ENCODE results near the gene ATXN7L3. TPM values are rescaled to one million over a fixed set of nuclear protein-coding genes. Genes with fewer than 3 reads are reported as not detected.
A peak's percentile ranks its signal among the peaks of the same experiment; 100 is the strongest.

The ATXN7L3 gene
- polyA plus RNA-seq, 1 experiment = 51.6 TPM

DNA sequence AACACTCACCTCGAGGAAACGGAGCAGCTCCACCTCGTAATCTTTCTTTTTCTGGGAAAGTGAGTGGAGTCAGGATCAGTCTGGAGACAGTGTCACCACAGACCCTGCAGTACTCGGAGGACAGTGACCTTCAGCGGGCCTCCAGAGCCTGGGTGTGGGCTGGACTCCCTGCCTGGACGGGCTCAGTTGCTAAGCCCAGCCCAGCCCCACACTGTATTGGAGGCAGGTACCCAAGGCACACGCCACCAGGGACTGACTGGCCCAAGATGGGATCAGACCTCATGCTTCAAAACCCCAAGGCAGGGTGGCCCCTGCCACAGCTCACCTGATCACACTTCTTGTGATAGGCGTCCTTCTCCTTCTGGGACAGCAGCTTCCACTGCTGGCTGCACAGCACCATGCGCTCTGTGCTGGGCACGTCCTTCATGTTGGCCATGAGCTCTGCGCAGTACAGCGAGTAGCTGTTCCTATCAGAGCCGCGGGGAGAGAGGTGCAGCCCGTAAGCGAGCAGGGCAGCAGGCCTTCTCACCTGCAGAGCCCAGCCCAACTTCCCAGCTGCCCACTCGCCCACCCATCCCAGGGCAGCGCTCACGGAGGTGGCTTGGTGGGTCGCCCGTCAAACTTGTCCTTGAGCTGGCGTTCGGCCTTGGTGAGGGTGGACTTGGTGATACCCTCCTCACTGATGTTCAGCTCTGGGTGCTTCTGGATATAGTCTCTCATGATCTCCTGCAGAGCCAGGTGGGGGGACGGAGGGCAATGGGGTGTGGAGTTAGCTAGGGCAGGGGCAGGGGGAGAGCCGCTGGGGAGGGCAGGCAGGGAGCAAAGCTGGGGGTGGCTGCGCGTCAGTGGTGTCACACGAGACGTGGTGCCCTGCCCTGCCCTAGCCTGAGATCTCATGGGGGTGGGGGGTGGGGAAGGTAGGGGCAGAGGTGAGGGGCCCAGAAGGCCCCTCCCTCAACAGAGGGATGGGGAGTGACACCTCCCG lies 11.9 kb upstream of the ATXN7L3 start:
- TF ChIP-seq, protein P1, sequence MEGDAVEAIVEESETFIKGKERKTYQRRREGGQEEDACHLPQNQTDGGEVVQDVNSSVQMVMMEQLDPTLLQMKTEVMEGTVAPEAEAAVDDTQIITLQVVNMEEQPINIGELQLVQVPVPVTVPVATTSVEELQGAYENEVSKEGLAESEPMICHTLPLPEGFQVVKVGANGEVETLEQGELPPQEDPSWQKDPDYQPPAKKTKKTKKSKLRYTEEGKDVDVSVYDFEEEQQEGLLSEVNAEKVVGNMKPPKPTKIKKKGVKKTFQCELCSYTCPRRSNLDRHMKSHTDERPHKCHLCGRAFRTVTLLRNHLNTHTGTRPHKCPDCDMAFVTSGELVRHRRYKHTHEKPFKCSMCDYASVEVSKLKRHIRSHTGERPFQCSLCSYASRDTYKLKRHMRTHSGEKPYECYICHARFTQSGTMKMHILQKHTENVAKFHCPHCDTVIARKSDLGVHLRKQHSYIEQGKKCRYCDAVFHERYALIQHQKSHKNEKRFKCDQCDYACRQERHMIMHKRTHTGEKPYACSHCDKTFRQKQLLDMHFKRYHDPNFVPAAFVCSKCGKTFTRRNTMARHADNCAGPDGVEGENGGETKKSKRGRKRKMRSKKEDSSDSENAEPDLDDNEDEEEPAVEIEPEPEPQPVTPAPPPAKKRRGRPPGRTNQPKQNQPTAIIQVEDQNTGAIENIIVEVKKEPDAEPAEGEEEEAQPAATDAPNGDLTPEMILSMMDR (IDR thresholded peaks at IDR 0.05; ENCODE audit: low read depth, low read length) = no peak
- no peak overlapping the region for H3K27ac ChIP-seq (ENCODE audit: low read depth, low read length)
- H3K27me3 ChIP-seq (ENCODE audit: control insufficient read depth, insufficient read depth, low read length) = no peaks in the 10 kb centered on the region
- CTCF ChIA-PET = interaction anchor here (0.9 to 3.0 kb wide), 4 partner anchors 117 to 140 kb away, joined by 3 to 21 read pairs (median 14); partner anchors contain the start of gene GRN
- DNase-seq (ENCODE audit: low read depth, low spot score) = no peak
- POLR2A ChIA-PET = interaction anchor here (0.8 to 1.2 kb wide), 2 partner anchors 8 to 10 kb away, joined by 3 read pairs; partner anchors contain the start of gene UBTF
- H3K9me3 ChIP-seq (ENCODE audit: control insufficient read depth, insufficient read depth, low read length) = no peaks in the 10 kb centered on the region
- no peak overlapping the region for H3K4me3 ChIP-seq (ENCODE audit: low read depth, low read length)

DNA sequence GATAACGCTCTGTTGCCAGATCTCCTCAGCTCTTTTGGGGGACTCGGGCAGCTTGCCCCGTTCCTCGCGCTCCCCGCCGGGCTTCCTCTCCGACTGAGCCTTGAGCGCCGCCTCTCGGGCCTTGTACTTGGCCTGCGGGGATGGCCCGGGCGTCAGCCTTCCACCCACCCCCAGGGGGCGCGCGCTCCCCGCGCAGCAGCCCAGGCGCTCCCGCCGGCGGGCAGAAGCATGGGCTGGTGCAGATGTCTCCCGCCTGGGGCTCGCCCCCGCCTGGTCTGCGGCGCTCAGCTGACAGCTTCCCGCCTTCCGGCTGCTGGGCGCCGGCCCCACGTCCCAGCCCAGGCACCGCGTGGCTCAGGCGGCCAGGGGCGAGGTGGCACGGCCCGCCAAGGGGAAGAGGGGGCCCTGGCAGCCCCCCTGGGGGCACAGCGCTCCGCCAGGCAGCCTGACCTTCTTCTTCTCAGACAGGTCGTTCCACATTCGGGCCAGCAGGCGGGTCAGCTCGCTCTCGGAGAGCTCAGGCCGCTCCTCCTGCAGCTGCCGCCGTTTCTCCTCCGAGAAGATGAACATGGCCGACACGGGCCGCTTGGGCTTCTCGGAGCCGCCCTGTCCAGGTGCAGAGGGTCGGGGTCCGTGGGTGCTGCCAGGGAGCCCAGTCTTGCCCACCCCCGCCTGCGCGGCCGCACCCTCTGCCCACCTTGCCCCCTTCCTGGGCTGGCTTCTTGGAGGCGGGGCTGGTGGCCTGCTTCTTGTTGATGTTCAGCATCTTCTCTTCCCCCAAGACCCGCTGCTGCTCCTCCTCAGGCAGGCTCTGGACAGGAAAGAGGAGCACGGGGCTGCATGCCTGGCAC lies 10.9 kb upstream of the ATXN7L3 start:
- Histone ChIP-seq H3K4me3 (ENCODE audit: low read depth, low read length) (no peak overlapping the region), H3K27ac (ENCODE audit: low read depth, low read length) (peak overlapping the region; percentile 42), H3K27me3 (ENCODE audit: control insufficient read depth, insufficient read depth, low read length) (no peaks in the 10 kb centered on the region), H3K9me3 (ENCODE audit: control insufficient read depth, insufficient read depth, low read length) (no peaks in the 10 kb centered on the region)
- DNase-seq (ENCODE audit: low read depth, low spot score) = peak; percentile 71
- POLR2A ChIA-PET = interaction anchor here (0.5 to 1.6 kb wide), 11 partner anchors 9 to 316 kb away, joined by 3 to 9 read pairs (median 3); partner anchors contain the start of genes ATXN7L3, GRN, SLC25A39 and TMUB2
- CTCF ChIA-PET = interaction anchor here (0.6 to 3.0 kb wide), 33 partner anchors 7 to 426 kb away, joined by 3 to 21 read pairs (median 5); partner anchors contain the start of genes FAM171A2, G6PC3 and GRN
- TF ChIP-seq, protein P1 (IDR thresholded peaks at IDR 0.05; ENCODE audit: low read depth, low read length) = peak; percentile 94

DNA sequence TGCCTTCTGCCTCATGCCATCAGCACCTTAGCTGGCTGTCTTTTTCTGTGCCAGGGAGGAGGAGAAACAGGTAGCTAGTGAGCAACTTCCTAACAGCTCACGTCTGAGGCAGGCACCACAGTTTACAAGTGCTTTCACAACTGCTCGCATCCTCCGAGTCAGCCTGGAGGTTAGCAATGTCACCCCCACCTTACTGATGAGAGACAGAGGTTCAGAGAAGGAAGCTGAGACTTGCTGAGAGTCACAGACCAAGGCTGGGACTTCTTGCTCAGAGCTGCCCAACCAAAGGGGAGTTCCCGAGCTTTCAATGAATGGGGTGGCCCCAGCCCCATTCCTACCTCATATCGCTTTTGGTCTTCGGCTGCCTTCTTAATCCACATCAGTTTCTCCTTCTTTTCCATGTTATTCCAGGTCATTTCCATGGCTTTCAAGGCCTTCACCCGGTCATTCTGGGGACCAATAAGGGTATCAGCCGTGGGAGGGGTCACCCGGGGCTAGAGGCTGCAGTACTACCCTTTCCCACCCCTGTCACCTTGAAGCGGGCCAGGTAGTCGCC lies 10.2 kb upstream of the ATXN7L3 start:
- POLR2A ChIA-PET = interaction anchor here (0.5 to 1.6 kb wide), 10 partner anchors 11 to 316 kb away, joined by 3 to 9 read pairs (median 3); partner anchors contain the start of genes ATXN7L3, GRN, SLC25A39 and TMUB2
- DNase-seq (ENCODE audit: low read depth, low spot score) = no peak
- TF ChIP-seq, protein P1 (IDR thresholded peaks at IDR 0.05; ENCODE audit: low read depth, low read length) = no peak
- Histone ChIP-seq H3K9me3 (ENCODE audit: control insufficient read depth, insufficient read depth, low read length) (no peaks in the 10 kb centered on the region), H3K27me3 (ENCODE audit: control insufficient read depth, insufficient read depth, low read length) (no peaks in the 10 kb centered on the region), H3K4me3 (ENCODE audit: low read depth, low read length) (no peak overlapping the region), H3K27ac (ENCODE audit: low read depth, low read length) (peak overlapping the region; percentile 42)
- CTCF ChIA-PET = interaction anchor here (0.6 to 3.0 kb wide), 32 partner anchors 8 to 427 kb away, joined by 3 to 21 read pairs (median 5); partner anchors contain the start of genes FAM171A2, G6PC3 and GRN

DNA sequence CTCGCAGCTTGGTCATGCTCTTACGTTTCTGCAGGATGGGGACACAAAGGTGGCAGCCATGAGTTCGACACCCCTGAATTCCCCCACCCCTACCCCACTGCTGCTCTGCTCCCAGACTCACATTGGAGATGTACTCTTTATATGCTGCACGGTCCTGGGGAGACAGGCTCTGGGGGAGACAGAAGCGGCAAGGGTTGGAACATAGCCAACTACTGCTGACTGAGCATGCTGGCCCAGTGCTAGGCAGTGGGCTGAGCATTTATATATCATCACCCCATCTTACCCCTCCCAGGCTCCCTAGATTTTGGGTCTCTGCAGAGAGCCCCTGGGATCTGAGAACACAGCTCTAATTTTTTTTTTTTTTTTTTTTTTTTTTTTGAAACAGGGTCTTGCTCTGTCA lies 8.1 kb upstream of the ATXN7L3 start:
- Histone ChIP-seq H3K27ac (ENCODE audit: low read depth, low read length) (no peak overlapping the region), H3K27me3 (ENCODE audit: control insufficient read depth, insufficient read depth, low read length) (no peaks in the 10 kb centered on the region), H3K4me3 (ENCODE audit: low read depth, low read length) (no peak overlapping the region), H3K9me3 (ENCODE audit: control insufficient read depth, insufficient read depth, low read length) (no peaks in the 10 kb centered on the region)
- ChIA-PET CTCF (interaction anchor here (0.6 to 2.5 kb wide), 3 partner anchors 10 to 167 kb away, joined by 3 to 11 read pairs (median 11); partner anchors contain the start of gene UBTF), POLR2A (interaction anchor here (0.6 to 0.9 kb wide), 3 partner anchors 14 to 308 kb away, joined by 4 read pairs; no protein-coding TSS in a partner anchor)
- no peak for DNase-seq (ENCODE audit: low read depth, low spot score)
- TF ChIP-seq, protein P1 (IDR thresholded peaks at IDR 0.05; ENCODE audit: low read depth, low read length) = no peak

Data from AG04450 (cell line).